Measurements from ENCODE around the gene NPW.

- no peak for TF ChIP-seq CTCF (IDR thresholded peaks at IDR 0.05)
- TF ChIP-seq POLR2AphosphoS5 (IDR thresholded peaks at IDR 0.05) = no peak
- no peak for TF ChIP-seq POLR2A (IDR thresholded peaks at IDR 0.05)
Measured at GRCh38 chr16:2062801-2063200, 43.2 kb downstream of the NPW start.
